ENCODE results near the gene PGA5. TPM values are rescaled to one million over a fixed set of nuclear protein-coding genes. Genes with fewer than 3 reads are reported as not detected.
A peak's percentile ranks its signal among the peaks of the same experiment; 100 is the strongest.

Gene PGA5
- total RNA-seq, 1 donor from 2014 or later, result not detected

DNA sequence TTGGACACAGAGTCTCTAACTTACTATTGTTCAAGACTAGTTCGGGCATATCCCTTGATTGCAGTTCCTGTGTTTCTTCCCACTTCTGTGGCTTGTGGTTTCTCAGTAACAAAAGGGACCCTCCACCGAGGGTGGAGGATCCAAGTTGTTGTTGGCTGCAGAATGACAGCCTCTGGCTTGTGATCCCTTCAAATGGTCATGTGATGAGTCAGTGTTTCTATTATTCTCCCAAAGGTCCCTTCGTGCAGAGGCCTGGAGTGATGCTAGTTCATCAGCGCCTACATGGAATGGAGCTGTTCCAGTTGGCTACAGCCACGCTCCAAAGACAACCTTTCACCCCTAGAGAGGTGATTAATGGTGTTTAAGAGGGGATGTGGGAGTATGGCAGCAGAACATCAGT is 56.8 kb downstream of the PGA5 start:
- H2AFZ ChIP-seq (replicated peaks), result no peak overlapping the region
- no peaks in the 10 kb centered on the region for H3K79me2 ChIP-seq (ENCODE audit: low read depth)
- Mint-ChIP-seq H3K4me3 (no peak overlapping the region), H3K4me1 (peaks cover 8% of the 10 kb centered on the region), H3K27me3 (ENCODE audit: insufficient read depth, low read depth) (peaks cover 16% of the 10 kb centered on the region), H3K27ac (no peak overlapping the region), H3K9me3 (no peaks in the 10 kb centered on the region), H3K36me3 (peaks cover 32% of the 10 kb centered on the region)
- H3K4me3 ChIP-seq, result no peak overlapping the region
- no peaks in the 10 kb centered on the region for H3K9me3 ChIP-seq (ENCODE audit: low read depth)
- TF ChIP-seq EZH2phosphoT487 (IDR thresholded peaks at IDR 0.05) (no peak), EZH2 (IDR thresholded peaks at IDR 0.05) (no peak)
- TF ChIP-seq, protein P1, sequence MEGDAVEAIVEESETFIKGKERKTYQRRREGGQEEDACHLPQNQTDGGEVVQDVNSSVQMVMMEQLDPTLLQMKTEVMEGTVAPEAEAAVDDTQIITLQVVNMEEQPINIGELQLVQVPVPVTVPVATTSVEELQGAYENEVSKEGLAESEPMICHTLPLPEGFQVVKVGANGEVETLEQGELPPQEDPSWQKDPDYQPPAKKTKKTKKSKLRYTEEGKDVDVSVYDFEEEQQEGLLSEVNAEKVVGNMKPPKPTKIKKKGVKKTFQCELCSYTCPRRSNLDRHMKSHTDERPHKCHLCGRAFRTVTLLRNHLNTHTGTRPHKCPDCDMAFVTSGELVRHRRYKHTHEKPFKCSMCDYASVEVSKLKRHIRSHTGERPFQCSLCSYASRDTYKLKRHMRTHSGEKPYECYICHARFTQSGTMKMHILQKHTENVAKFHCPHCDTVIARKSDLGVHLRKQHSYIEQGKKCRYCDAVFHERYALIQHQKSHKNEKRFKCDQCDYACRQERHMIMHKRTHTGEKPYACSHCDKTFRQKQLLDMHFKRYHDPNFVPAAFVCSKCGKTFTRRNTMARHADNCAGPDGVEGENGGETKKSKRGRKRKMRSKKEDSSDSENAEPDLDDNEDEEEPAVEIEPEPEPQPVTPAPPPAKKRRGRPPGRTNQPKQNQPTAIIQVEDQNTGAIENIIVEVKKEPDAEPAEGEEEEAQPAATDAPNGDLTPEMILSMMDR (IDR thresholded peaks at IDR 0.05), result no peak
- peaks cover 28% of the 10 kb centered on the region for H3F3A ChIP-seq (ENCODE audit: low read depth)
- DNase-seq (ENCODE audit: low spot score), result no peak
- peak overlapping the region; percentile 20 for H3K27ac ChIP-seq
- no peaks in the 10 kb centered on the region for H3K36me3 ChIP-seq
- H4K20me1 ChIP-seq (ENCODE audit: low read depth), result peaks cover 4% of the 10 kb centered on the region
- no peak overlapping the region for H3K4me2 ChIP-seq
- peaks cover 14% of the 10 kb centered on the region for H3K27me3 ChIP-seq
- H3K9ac ChIP-seq, result no peak overlapping the region
- peaks cover 13% of the 10 kb centered on the region for H3K4me1 ChIP-seq

DNA sequence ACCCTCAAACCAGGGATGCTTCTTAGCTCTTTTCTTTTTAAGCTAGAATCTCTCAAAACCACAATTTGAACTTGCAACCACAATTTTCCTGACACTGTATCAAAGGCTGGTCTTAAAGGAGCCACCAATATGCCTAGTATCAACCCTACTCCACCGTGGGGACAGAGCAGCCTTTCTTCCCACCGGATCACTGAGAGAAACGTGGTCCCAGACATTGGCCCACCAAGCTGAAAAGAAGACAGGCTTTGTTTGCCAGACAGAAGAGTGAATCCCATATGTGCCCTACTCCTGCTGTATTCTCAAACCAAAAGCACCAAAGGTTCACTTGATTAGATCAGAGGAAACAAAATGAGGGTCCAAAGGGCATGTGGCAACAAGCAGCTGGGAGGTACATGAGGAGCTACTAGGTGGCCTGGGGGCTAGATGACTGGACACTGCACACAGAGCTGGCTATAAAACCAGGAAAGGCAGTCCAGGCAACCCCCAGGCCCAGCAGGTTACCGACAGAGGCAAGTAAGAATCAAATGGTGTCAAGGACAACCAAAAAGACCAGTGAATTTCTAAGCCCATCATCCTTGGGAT is 57.8 kb downstream of the PGA5 start:
- Histone ChIP-seq H3K4me1 (peaks cover 8% of the 10 kb centered on the region), H3K9me3 (ENCODE audit: low read depth) (no peaks in the 10 kb centered on the region), H3K9ac (no peak overlapping the region), H3K36me3 (no peaks in the 10 kb centered on the region), H2AFZ (replicated peaks) (no peak overlapping the region), H3K27me3 (peaks cover 8% of the 10 kb centered on the region), H4K20me1 (ENCODE audit: low read depth) (peaks cover 4% of the 10 kb centered on the region), H3K79me2 (ENCODE audit: low read depth) (no peaks in the 10 kb centered on the region), H3K4me3 (no peak overlapping the region), H3F3A (ENCODE audit: low read depth) (peaks cover 25% of the 10 kb centered on the region), H3K4me2 (no peak overlapping the region), H3K27ac (no peak overlapping the region)
- no peak for DNase-seq (ENCODE audit: low spot score)
- no peak for TF ChIP-seq EZH2phosphoT487 (IDR thresholded peaks at IDR 0.05)
- TF ChIP-seq EZH2 (IDR thresholded peaks at IDR 0.05), result no peak
- TF ChIP-seq, protein P1 (IDR thresholded peaks at IDR 0.05), result no peak
- no peak overlapping the region for H3K4me3 Mint-ChIP-seq
- peak overlapping the region; percentile 21 for H3K27ac Mint-ChIP-seq
- peaks cover 10% of the 10 kb centered on the region for H3K27me3 Mint-ChIP-seq (ENCODE audit: insufficient read depth, low read depth)
- H3K4me1 Mint-ChIP-seq, result peaks cover 2% of the 10 kb centered on the region
- no peaks in the 10 kb centered on the region for H3K9me3 Mint-ChIP-seq
- peaks cover 37% of the 10 kb centered on the region for H3K36me3 Mint-ChIP-seq

Other genes with a start within 250 kb of the PGA5 start
- not detected in 2 replicates for gene CD5, start 138.7 kb upstream of the PGA5 start, total RNA-seq (ENCODE audit: low replicate concordance)
- 9.9 and 19.9 TPM in 2 replicates for gene VPS37C, start 79.7 kb upstream of the PGA5 start, total RNA-seq (ENCODE audit: low replicate concordance)
- 0.28 TPM in 1 of 2 replicates, not detected in the other for gene PGA3, start 37.7 kb upstream of the PGA5 start, total RNA-seq (ENCODE audit: low replicate concordance)
- gene PGA4, start 18.8 kb upstream of the PGA5 start, total RNA-seq (ENCODE audit: low replicate concordance), result 0.31 and 0.41 TPM in 2 replicates
- 5.1 and 7.0 TPM in 2 replicates for gene VWCE, start 54.1 kb downstream of the PGA5 start, total RNA-seq (ENCODE audit: low replicate concordance)
- 275 and 314 TPM in 2 replicates for gene DDB1, start 91.9 kb downstream of the PGA5 start, total RNA-seq (ENCODE audit: low replicate concordance)
- gene TKFC, start 92.1 kb downstream of the PGA5 start, total RNA-seq (ENCODE audit: low replicate concordance), result 27.3 and 79.3 TPM in 2 replicates
- 12.1 and 18.2 TPM in 2 replicates for gene CYB561A3, start 120.7 kb downstream of the PGA5 start, total RNA-seq (ENCODE audit: low replicate concordance)
- gene TMEM138, start 121.2 kb downstream of the PGA5 start, total RNA-seq (ENCODE audit: low replicate concordance), result 30.7 and 37.6 TPM in 2 replicates
- 32.0 and 37.8 TPM in 2 replicates for gene TMEM216, start 151.4 kb downstream of the PGA5 start, total RNA-seq (ENCODE audit: low replicate concordance)
- gene CPSF7, start 188.8 kb downstream of the PGA5 start, total RNA-seq (ENCODE audit: low replicate concordance), result 60.7 and 71.9 TPM in 2 replicates
- gene SDHAF2, start 188.9 kb downstream of the PGA5 start, total RNA-seq (ENCODE audit: low replicate concordance), result 27.4 and 37.7 TPM in 2 replicates